Smooth muscle cell (in vitro differentiated cells): ENCODE results near the gene LTBR. TPM values are rescaled to one million over a fixed set of nuclear protein-coding genes. Genes with fewer than 3 reads are reported as not detected.

ENCODE experiments used
- DNase-seq: peaks from one replicate; lab custom pipeline; 2025; ENCODE audit not compliant: unreplicated experiment; lab: John Stamatoyannopoulos, UW
- H2AFZ ChIP-seq: fragments of 200-600 bp; sonication (generic); 2 replicates; pipeline ENCODE4 v1.6.0; 2016; ENCODE audit warnings: antibody characterized with exemption, low read depth, mild to moderate bottlenecking
- H3F3A ChIP-seq: fragments of 200-600 bp; sonication (generic); 2 replicates; pipeline ENCODE4 v1.6.0; 2017; ENCODE audit warnings: antibody characterized with exemption, low read depth
- H3K27ac ChIP-seq: fragments of 200-600 bp; sonication (generic); 2 replicates; pipeline ENCODE4 v1.5.1; 2016; ENCODE audit warnings: low read depth, mild to moderate bottlenecking
- H3K27me3 ChIP-seq: fragments of 200-600 bp; sonication (generic); 2 replicates; pipeline ENCODE4 v1.6.1; 2016; ENCODE audit warnings: low read depth, mild to moderate bottlenecking
- H3K36me3 ChIP-seq: fragments of 200-600 bp; sonication (generic); 2 replicates; pipeline ENCODE4 v1.5.1; 2016; ENCODE audit warnings: low read depth
- H3K4me1 ChIP-seq: fragments of 200-600 bp; sonication (generic); 2 replicates; pipeline ENCODE4 v1.5.1; 2016; ENCODE audit warnings: low read depth
- H3K4me2 ChIP-seq: fragments of 200-600 bp; sonication (generic); 2 replicates; pipeline ENCODE4 v1.6.0; 2016; ENCODE audit warnings: mild to moderate bottlenecking
- H3K4me3 ChIP-seq: fragments of 200-600 bp; sonication (generic); 2 replicates; pipeline ENCODE4 v1.5.1; 2016; ENCODE audit warnings: mild to moderate bottlenecking
- H3K79me2 ChIP-seq: fragments of 200-600 bp; sonication (generic); 2 replicates; pipeline ENCODE4 v1.6.0; 2016; ENCODE audit warnings: low read depth, mild to moderate bottlenecking
- H3K9ac ChIP-seq: fragments of 200-600 bp; sonication (generic); 2 replicates; pipeline ENCODE4 v1.6.0; 2016; ENCODE audit warnings: low read depth
- H3K9me3 ChIP-seq: fragments of 200-600 bp; sonication (generic); replicated peaks from 2 replicates; pipeline ENCODE4 v1.5.1; 2016; ENCODE audit warnings: low read depth
- H4K20me1 ChIP-seq: fragments of 200-600 bp; sonication (generic); 2 replicates; pipeline ENCODE4 v1.6.0; 2016; ENCODE audit warnings: low read depth
- CTCF ChIP-seq: fragments of 200-600 bp; sonication (generic); IDR thresholded peaks from 2 replicates; pipeline ENCODE4 v1.5.1; 2017; ENCODE audit warnings: borderline replicate concordance, mild to moderate bottlenecking, antibody characterized with exemption; ENCODE audit not compliant: insufficient read depth, poor library complexity, severe bottlenecking
- WGBS: methylation state at CpG from one replicate; pipeline ENCODE4 v1.1.7; 2016; ENCODE audit warnings: low lambda C conversion rate; 5-methylcytosine and 5-hydroxymethylcytosine counted together
- polyA plus RNA-seq: library from polyadenylated mRNA; unstranded; fragments of >200 nt; fragmentation: Nextera tagmentation; extraction: Ambion mirVana; gene quantifications from 2 replicates; pipeline ENCODE4 v1.2.1, GENCODE V29; 2016
- total RNA-seq: library from RNA; depleted of rRNA; stranded (reverse); fragments of >200 nt; gene quantifications from 2 replicates; pipeline ENCODE4 v1.2.3, GENCODE V29; 2014

Gene LTBR
- total and polyA plus RNA-seq, 2 experiments from 2014 or later: 35.1 to 72.9 TPM

DNA sequence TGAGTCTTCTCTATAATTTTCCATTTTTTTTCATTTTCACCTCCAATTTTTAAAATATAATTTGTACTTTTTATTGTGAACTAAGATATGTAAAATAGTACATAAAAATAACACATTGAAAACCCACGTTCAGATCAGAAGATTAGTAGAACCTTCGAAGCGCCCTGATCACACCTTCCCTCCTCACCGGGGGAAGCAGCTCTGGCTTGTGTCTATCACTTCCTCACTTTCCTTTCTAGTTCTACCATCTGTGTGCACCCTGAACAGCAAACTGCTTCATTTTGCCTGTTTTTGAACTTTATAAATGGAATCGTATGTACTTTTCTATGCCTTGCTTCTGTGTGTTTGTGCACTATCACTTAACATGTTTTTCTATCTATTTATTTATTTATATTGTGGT lies 49.0 kb downstream of the LTBR start:
- no peak for DNase-seq
- no peak overlapping the region for H3K4me3 ChIP-seq
- H4K20me1 ChIP-seq: no peaks in the 10 kb centered on the region
- H3K36me3 ChIP-seq: no peaks in the 10 kb centered on the region
- H3K9ac ChIP-seq: no peak overlapping the region
- 90% methylated on average over 5 of the region's 5 CpGs for whole genome bisulfite sequencing
- H3K4me1 ChIP-seq: no peaks in the 10 kb centered on the region
- no peaks in the 10 kb centered on the region for H3K79me2 ChIP-seq
- H3F3A ChIP-seq: peaks cover 9% of the 10 kb centered on the region
- H2AFZ ChIP-seq: no peak overlapping the region
- H3K9me3 ChIP-seq: no peaks in the 10 kb centered on the region
- no peak for TF ChIP-seq CTCF
- no peaks in the 10 kb centered on the region for H3K27me3 ChIP-seq
- no peak overlapping the region for H3K27ac ChIP-seq
- no peak overlapping the region for H3K4me2 ChIP-seq

- H4K20me1 ChIP-seq: no peaks in the 10 kb centered on the region
- H3K4me2 ChIP-seq: no peak overlapping the region
- no peak for TF ChIP-seq CTCF
- H3K4me3 ChIP-seq: no peak overlapping the region
- H3K9ac ChIP-seq: no peak overlapping the region
- H3K79me2 ChIP-seq: no peaks in the 10 kb centered on the region
- H3F3A ChIP-seq: peaks cover 9% of the 10 kb centered on the region
- DNase-seq: no peak
- H3K4me1 ChIP-seq: no peaks in the 10 kb centered on the region
- H3K36me3 ChIP-seq: no peaks in the 10 kb centered on the region
- H3K27me3 ChIP-seq: no peaks in the 10 kb centered on the region
- no peak overlapping the region for H3K27ac ChIP-seq
- WGBS: 78% methylated on average over 17 of the region's 17 CpGs
- no peak overlapping the region for H2AFZ ChIP-seq
- no peaks in the 10 kb centered on the region for H3K9me3 ChIP-seq
Measured at GRCh38 chr12:6434205-6435140, 50.5 kb downstream of the LTBR start.

- no peak for TF ChIP-seq CTCF
- Histone ChIP-seq H3K4me3 (no peak overlapping the region), H3K9ac (no peak overlapping the region), H3K27me3 (no peaks in the 10 kb centered on the region), H4K20me1 (no peaks in the 10 kb centered on the region), H3K36me3 (no peaks in the 10 kb centered on the region), H3K27ac (no peak overlapping the region), H3K4me1 (no peaks in the 10 kb centered on the region), H3K79me2 (no peaks in the 10 kb centered on the region), H3K4me2 (no peak overlapping the region), H3K9me3 (no peaks in the 10 kb centered on the region), H2AFZ (no peak overlapping the region), H3F3A (peaks cover 7% of the 10 kb centered on the region)
- WGBS: 88% methylated on average over 13 of the region's 13 CpGs
- no peak for DNase-seq
Measured at GRCh38 chr12:6435961-6436715, 52.2 kb downstream of the LTBR start.
